ENCODE data around the gene STK17B. TPM values are rescaled to one million over a fixed set of nuclear protein-coding genes. Genes with fewer than 3 reads are reported as not detected.
A peak's percentile ranks its signal among the peaks of the same experiment; 100 is the strongest.

The STK17B gene
- total and polyA plus RNA-seq, 10 of the 15 experiments (the other 5 are each of a cell fraction or from before 2014, with no cell fraction given) = 21.2 to 108 (median 53.7) TPM

GRCh38 chr2:196170606-196171247 is 651 bp downstream of the STK17B start (continued):
- TF ChIP-seq PKNOX1 (IDR thresholded peaks at IDR 0.05) (no peak), SIX5 (IDR thresholded peaks at IDR 0.05; ENCODE audit: low read depth, low read length, severe bottlenecking) (no peak), ZBTB40 (IDR thresholded peaks at IDR 0.05; ENCODE audit: borderline replicate concordance) (no peak), BMI1 (IDR thresholded peaks at IDR 0.05; ENCODE audit: borderline replicate concordance) (no peak), STAT3 (IDR thresholded peaks at IDR 0.05; ENCODE audit: low read depth, low read length) (no peak), CBX5 (IDR thresholded peaks at IDR 0.05; ENCODE audit: low read depth) (0 out of 2 replicates have a peak, but pooled peaks have one; percentile 4), JUND (IDR thresholded peaks at IDR 0.05; ENCODE audit: low read depth, low read length) (no peak), MLLT1 (IDR thresholded peaks at IDR 0.05) (no peak), GATAD2B (conservative IDR thresholded peaks at IDR 0.05; ENCODE audit: low read depth) (peak; percentile 85), WRNIP1 (IDR thresholded peaks at IDR 0.05; ENCODE audit: borderline replicate concordance, low read depth, low read length) (no peak), CHD4 (IDR thresholded peaks at IDR 0.05) (no peak), E2F8 (IDR thresholded peaks at IDR 0.05; ENCODE audit: low read depth, partially characterized antibody) (no peak), SMAD1 (IDR thresholded peaks at IDR 0.05; ENCODE audit: low read depth, partially characterized antibody) (peak; percentile 7)

Data from GM12878 (cell line).